Right ventricle myocardium superior (tissue), 1 donor: Measurements from ENCODE around the gene CACNA2D4. TPM values are rescaled to one million over a fixed set of nuclear protein-coding genes. Genes with fewer than 3 reads are reported as not detected.

Source experiments
- ATAC-seq: fragments of 200-7000 bp; cut with Tn5 transposase; one replicate; pipeline ENCODE4 v1.9.1; 2020; ENCODE audit warnings: mild to moderate bottlenecking; ENCODE audit not compliant: poor library complexity
- DNase-seq: peaks from one replicate; pipeline ENCODE4 v3.0.0-alpha.2; 2020
- intact Hi-C: fragments of 100-400 bp; cut with DNase I; formaldehyde crosslinking; loops from one replicate; pipeline ENCODE4 v1.11.2; 2022
- total RNA-seq: library from RNA; stranded (reverse); fragmentation: NEBNext Ultra II Directional; extraction: Animal tissue kit (Norgen Biotek cat#: 25700); gene quantifications from one replicate; pipeline ENCODE4 v1.2.1, GENCODE V29; 2021
- donor health status: DM: no; HTN: yes; CAD: no; lungs with severe emphysema.

Gene CACNA2D4
- total RNA-seq, 1 donor from 2014 or later, result 1.0 TPM

DNA sequence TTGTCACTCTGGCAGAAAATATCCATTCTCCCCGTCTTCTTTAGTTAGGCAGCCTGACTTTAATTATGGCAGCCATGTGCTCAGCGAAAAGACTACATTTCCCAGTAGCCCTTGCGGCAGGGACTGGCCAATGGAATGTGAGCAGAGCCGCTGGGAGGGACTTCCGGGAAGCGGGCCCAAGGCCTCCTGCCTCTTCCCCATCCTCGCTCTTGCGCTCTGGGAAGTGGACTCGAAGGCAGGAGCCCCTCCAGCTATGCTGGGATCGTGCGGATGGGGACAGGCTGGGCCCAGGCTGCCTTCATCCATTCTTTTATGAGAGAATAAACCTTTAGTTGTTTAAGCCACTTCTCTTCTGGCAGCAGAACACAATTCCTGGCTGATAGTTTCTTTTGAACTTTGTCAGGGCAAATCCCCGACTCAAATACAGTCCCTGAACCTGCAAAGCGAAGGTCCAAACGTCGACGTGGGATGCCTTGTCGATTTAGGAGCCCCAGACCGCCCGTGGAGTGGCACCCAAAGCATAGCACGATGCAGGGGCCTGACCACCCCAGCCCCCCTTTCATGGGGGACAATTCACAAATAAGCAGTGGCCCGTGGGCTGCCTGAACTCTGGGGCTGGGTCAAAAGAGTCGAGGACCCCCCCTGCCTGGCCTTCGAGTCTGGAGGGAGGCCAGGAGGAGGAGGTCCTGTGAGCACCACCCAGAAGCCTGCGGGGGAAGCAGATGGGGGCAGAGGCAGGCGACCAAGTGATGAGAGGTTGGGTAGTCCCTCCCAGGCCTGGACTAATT lies 113.7 kb downstream of the CACNA2D4 start:
- peak; percentile 82 for ATAC-seq
- intact Hi-C loops, result loop anchor here (10.0 kb wide), 2 partner anchors 230 to 480 kb away; no protein-coding TSS in a partner anchor
- DNase-seq, result peak; percentile 93

DNA sequence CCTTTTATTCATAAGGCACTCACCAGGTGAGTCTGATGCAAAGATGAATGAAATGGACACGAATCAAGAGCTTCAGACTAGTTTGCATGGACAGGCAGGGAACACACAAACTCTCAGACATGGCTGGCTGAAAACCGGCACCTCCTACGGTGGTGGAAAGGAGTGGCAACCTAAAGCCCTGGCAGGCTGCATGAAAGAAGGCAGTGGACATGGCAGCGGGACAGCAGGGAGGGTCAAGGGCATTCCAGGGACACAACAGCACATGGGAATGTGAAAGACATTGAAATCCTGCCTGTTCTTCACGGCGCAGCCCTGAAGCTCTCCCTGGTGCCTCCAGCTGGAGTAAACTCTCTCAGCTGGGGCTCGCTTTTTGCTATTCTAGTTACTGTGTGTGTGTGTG lies 114.7 kb downstream of the CACNA2D4 start:
- intact Hi-C loops, result loop anchor here (10.0 kb wide), 2 partner anchors 231 to 481 kb away; no protein-coding TSS in a partner anchor
- DNase-seq, result no peak
- ATAC-seq, result no peak

DNA sequence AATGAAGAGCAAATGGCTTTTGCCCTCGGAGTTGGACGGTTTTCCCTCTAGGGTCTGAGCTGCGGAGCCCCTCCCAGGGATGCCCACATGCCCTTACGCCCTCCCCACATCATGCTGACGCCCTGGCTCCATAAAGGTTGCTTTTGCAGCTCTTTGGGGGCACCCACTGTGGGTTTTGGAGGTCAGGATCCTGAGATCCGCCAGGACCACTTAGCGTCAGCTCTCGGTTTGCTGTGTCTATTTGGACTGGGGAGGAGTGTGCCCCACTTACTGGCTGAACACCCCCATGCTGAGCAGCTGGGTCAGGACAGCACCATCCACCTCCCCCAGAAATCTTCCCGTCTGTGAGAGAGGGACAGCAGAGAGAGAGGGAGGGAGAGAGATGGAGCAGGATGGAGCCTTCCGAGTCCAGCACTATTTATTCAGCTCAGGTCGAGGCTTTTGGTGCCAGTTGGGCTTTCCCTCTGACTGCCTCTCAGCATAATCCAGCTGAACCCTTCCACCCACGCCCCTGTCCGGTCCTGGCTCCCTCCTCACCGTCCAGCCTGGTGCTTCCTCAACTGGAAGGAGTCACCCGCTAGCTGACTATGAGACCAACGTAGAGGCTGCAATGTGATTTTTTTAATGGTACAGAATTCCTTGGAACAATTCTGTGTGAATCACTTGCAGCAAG lies 117.0 kb downstream of the CACNA2D4 start:
- intact Hi-C loops, result loop anchor here (10.0 kb wide), 2 partner anchors 233 to 483 kb away; no protein-coding TSS in a partner anchor
- DNase-seq, result no peak

DNA sequence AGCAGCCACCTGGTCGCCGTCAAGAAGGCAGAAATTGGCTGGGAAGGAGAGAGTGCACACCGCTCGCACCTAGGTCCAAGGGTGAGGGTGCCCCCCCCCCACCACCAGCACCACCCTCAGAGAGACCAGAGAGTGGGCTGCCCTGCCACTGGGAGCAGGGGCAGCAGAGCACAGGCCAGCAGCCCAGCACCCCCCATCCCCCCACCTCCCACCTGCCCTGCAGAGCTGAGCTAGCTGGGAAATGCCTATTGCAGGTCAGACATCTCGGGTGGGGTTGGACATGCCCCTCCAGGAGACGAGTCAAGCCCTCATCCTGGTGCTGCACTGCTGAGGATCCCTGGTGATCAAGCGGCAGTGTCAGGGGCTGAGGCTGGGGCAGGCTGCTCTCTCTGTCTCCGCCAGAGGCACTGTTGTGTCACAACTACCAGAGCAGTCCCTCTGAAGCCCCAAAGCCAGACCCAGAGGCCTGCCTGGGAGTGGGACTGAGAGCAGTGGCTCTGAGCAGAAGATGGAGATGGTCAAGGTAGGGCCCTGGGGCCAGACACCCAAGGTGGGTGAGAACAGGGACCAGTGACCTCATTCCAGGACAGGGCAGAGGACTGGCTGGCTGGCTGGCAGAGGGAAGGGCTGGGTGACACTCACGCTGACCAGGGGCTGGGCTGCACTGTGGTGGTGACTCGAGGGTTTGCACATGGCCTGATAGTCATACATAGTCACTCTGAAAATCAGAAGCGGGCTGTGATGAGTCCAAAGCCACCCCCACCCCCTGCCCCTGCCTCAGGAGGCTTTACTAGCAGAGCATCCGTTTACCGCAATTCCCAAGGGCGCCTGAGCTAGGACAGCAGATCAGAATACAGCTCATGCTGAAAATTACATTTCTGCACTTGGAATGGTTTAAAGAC lies 117.8 kb downstream of the CACNA2D4 start:
- no peak for ATAC-seq
- intact Hi-C loops, result loop anchor here (10.0 kb wide), 2 partner anchors 234 to 484 kb away; no protein-coding TSS in a partner anchor
- no peak for DNase-seq

More for the DNA sequence above, 117.0 kb downstream of the CACNA2D4 start:
- no peak for ATAC-seq

DNA sequence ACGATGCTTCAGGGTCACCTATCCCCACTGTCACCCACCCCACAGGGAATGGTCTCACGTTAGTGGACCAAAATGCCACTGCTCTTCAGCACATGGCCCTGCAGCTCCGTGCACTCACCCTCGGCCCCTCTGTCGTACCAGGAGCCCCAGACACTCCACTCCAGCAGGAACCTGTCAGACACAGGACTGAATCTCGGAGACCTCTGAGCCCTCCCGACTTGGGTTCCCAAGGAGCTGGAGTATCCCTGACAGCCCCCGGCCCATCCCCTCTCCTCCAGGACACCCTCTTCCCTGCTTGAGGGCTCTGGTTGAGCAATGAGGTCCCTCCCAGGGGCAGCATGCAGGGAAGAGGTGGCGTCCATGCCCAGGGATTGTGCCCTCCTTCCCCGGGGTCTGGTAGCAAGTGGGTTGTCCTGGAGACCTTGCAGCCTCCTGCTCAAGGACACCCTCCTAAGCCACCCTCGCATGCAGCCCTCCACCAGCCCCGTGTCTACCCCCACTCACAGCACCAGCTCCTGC lies 118.5 kb downstream of the CACNA2D4 start:
- intact Hi-C loops, result loop anchor here (2.0 to 10.0 kb wide), 3 partner anchors 137 to 485 kb away; no protein-coding TSS in a partner anchor
- ATAC-seq (no peak), DNase-seq (no peak)

DNA sequence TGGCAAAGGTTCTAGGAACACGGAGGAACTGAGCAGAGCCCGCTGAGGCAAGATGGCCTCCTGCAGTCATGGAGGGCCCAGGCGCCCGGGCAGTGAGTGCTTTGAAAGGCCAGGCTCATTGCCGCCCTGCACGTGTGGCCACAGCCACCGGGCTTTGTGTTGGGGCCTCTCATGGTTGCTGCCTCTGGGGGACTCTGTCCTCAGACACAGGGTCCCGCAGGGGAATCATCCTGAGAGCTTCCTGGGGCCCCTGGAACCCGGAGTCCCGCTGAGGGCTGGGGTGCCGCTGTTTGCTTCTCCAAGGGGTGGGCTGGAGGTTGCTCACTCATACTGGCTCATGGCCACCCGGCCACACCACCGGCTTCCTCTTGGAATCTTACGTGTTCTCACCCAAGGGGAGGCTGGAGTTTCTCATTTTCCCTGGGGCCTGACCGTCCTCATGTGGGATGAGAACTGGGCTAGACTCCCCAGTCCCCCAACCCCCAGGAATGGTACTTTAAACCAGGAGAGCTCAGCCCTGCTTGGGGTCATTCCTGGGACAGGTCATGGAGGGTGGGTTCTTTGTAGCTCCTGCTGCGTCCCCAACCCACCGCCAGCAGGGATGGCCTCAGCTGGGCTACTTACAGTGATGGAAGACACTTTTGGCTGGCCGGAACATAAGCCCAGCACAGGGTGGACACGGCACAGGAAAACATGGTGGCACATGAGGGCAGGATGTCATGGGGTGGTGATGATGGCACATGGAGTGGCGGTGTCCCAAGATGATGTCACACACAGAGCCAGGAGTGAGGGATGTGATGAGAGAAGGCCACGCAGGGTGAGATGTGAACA lies 119.2 kb downstream of the CACNA2D4 start:
- DNase-seq, result no peak
- intact Hi-C loops, result loop anchor here (2.0 kb wide), 1 partner anchor 138 kb away; no protein-coding TSS in a partner anchor
- no peak for ATAC-seq

DNA sequence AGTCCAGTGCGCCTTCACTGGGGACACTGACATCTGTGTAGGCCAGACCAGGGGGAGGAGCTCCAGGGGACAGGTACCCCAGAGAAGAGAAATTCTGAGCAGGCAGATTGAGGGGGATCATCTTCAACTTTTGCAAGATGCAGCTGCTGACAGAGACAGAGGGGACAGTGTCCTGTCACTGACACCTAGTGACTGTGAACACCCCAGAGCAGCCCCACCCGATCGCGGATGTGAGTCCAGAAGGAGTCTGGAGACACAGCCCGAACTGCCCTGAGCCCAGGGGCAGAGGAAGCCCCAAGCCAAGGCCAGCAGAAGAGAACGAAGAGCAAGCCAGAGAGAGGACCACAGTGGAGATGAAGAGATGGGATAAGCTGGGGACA lies 119.8 kb downstream of the CACNA2D4 start:
- no peak for ATAC-seq
- intact Hi-C loops, result loop anchor here (2.0 kb wide), 1 partner anchor 138 kb away; no protein-coding TSS in a partner anchor
- DNase-seq, result no peak

DNA sequence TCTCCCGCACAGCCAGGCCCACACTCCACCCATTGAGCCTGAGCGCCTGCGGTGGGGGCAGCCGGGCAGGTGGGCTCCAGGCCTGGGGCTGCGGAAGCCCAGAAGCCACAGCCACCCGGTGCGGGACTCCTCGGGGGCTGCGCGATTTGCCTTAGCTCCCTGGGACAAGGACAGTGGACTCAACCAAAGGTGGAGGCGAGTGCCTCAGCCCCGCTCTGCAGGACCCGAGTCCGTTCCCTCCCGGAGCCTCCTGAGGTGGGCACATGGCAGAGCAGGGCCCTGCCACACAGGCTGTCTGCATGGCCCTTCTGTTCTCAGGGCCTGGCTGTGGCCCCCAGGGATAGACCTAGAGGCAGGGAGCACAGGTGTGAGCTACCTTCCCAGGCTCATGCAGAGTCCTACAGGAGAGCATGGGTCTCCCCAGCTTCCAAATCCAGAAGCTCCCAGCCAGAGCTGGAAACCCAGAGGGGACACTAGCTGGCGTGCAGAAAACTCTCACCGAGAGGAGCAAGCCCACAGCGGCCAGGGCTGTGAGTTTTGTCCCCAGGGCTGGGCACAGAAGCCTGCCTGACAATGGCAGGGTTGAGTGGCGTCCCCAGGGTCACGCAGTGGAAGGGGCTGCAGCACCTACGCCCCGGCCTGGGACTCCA lies 120.3 kb downstream of the CACNA2D4 start:
- DNase-seq, result no peak
- intact Hi-C loops, result loop anchor here (2.0 kb wide), 1 partner anchor 139 kb away; no protein-coding TSS in a partner anchor

DNA sequence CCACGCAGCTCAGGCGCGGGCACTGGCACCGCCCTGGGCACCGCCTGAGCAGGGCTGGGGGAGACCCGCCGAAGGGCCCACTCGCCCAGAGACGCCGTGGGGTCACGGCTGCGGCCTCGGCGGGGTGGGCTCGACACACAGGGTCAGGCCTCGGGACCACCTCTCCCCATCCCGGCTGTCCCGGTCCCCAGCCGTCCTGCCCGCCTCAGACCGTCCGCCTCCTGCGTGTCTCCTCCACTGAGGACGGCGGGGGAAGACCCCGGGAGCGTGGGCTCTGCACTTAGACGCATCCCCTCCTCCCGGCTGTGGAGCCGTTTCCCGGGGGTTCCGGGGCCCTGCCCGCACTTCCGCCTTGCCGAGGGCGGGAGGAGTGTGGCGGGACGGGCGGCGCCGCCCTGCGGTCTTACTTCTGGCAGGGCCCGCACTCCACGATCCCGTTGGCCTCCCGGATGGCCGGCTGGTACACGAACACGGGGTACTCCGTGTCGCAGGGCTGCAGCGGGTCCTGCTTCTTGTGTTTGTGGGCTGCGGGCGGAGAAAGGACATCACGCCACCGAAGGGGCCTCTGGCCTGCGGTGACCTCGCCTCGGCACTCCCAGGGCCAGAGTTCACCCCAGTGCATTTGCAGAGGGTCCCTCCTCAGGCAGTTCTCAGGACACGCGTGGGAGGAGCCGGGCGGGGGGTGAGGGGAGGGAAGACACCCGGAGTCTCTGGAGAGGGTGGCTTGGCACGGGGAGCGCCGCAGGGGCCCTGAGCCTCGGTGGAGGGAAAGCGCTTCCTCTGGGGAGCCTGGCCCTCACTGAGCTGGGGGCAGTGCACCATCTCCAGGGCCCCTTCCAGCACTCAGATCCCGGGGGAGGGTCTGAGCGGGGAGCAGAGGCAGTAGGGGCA lies 121.2 kb downstream of the CACNA2D4 start:
- ATAC-seq, result peak; percentile 50
- intact Hi-C loops, result no loop called here
- peak; percentile 86 for DNase-seq

More for the DNA sequence above, 120.3 kb downstream of the CACNA2D4 start:
- ATAC-seq, result no peak

DNA sequence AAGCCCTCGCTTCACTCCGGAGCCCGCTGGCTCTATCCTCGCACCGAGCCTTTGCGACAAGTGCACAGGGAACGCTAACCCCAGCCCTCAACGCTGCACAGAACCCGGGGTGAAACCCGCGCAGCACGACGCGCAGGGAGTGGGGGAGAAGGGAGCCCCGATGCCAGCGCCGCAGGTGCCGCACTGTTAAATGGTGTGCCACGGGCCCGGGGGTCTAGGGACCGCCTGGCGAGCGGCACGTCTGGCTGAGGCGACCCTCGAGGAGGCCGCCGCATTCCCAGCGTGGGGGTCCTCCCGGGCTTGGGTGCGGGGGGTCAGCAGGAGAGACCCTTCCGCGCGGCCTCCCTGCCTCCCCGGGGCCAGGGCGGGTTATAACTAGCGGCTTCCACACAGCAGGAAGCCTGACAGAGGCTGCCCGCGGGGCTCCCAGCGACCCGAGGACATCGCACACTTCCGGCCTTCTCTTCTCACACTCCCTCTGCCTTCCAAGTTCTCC lies 121.9 kb downstream of the CACNA2D4 start:
- ATAC-seq (peak; percentile 32), DNase-seq (peak; percentile 70)
- intact Hi-C loops, result no loop called here

DNA sequence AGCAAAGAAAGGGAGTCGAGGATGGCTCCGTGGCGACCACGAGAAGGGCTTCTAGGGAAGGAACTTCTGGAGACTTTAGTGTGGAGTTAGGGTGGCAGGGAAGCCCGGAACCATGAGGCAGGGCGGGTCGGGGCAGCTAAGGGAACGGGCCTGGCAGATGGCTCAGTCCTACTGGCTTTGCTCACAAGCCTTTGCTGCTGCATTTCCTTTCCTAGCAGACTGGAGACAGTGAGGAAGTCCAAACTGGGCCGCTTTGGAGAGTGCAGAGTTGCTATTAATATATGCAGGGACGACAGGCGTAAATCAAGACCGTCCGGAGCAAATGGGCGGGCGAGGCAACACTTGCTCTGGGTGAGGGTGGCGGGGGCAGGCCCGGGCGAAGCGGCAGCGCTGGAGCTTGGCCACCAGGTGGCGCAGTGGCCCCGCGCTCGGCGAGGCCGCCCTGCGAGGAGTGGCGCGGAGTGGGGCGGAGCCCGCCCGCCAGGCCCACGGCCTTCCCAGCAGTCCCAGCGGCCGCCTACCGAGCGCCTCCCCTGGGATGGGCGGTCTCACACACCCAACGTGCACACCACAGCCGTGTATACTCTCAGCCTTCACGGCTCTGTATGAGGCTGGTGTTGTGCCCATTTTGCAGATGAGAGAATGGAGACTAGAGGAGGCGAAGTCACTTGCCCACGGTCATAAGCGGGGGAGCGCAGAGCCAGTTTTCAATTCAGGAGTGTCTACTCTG lies 122.5 kb downstream of the CACNA2D4 start:
- ATAC-seq (peak; percentile 94), DNase-seq (peak; percentile 96)
- intact Hi-C loops, result no loop called here

DNA sequence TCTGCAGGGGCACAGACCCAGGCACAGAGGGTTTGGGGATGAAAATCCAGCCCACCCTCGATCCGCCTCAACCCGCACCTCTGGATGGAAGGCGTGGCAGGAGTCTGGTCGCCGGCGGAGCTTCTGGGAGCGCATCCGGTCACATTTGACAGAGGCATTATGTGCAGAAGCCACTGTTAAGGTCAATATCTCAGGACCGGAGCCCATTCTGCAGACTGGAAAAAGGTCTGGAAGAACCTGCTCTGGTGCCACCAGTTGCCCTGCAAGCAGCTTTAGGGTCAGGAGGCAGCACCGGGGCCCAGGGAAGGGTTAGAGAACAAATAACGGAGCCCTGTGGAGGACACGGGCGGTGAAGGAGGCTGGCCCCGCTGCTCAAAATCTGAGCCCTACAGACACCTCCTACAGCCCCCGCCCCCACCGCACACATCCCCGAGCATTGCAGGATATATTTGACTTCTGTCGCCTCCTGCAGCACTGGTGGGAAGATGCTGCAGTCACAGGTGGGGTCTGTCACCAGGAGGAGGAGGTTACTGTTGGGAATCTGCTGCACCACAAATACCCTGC lies 123.1 kb downstream of the CACNA2D4 start:
- intact Hi-C loops, result no loop called here
- ATAC-seq (no peak), DNase-seq (no peak)

DNA sequence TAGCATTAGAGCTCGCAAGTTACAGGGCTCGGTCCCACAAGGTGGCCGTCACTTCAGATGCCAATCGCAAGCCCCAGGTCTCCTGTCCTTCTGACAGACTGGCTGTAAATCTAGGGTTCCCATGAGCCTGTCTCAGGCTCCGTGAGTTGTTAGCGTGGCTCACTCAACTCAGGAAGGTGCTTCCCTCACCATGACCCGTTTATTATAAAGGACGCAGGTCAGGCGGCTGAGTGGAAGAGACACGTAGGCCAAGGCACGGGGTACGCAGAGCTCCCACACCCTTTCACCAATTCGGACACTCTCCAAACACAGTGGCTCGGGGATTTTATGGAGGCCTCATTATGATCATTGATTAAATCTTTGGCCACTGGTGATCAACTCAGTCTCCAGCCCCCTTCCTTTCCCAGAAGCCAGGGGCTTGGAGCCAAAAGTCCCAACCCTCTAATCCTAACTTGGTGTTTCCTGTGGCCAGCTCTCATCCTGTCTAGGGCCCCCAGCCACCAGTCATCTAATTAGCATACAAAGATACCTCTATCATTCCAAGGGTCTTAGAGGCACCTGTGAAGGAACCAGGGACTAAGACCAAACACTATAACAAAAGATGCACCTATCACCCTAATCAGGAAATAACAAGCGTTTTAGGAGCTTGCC lies 123.9 kb downstream of the CACNA2D4 start:
- intact Hi-C loops, result no loop called here
- DNase-seq, result no peak
- ATAC-seq, result no peak

DNA sequence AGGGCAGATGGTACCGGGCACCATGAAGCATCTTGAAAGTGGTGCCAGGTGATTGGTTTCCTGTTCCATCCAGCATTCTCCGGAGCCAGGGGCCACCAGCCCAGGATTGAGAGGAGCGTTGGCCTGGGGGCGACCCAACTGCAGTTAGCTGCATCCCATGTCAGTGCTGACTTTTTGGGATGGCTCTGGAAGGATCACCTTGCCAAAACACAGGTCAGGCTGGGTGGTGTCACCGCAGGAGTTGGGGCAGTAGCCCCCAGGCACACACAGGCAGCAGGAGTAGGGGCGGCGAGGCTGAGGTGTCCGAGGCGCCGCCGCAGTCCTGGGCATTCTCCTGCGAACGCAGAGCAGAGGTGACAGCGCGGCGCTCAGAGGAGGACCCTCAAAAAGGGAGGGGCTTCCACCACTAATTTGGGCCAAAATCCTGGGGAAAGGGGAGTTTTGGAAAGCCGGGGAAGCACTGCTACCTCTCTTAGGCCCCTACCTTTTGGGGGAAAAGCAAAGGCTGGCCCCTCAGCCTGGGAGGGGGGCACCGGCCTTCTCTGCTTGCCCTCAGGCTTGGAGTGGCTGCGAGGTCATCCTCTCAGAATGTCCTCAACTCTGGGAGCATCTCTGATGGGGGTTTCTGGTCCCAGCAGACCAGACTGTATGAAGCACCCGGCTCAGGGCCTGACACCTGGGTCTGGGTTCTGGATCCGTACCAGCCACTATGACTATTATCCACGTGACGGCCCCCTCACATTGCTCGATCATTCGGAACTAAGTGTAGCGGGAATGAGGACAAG lies 124.8 kb downstream of the CACNA2D4 start:
- DNase-seq (no peak), ATAC-seq (no peak)
- intact Hi-C loops, result no loop called here
